ENCODE results near the gene PODXL2.

Gene PODXL2

GRCh38 chr3:127706312-127706711 is 77.3 kb downstream of the PODXL2 start:
- H3K9ac ChIP-seq (ENCODE audit: low read length) = no peak overlapping the region
- no peak overlapping the region for H3K23ac ChIP-seq (ENCODE audit: low read length)
- peaks cover 3% of the 10 kb centered on the region for H3K9me3 ChIP-seq (ENCODE audit: insufficient read depth, low read depth, low read length)
- no peak overlapping the region for H4K12ac ChIP-seq (ENCODE audit: low read depth, low read length)
- no peak overlapping the region for H3K4me2 ChIP-seq (ENCODE audit: low read length)
- no peak for DNase-seq
- no peaks in the 10 kb centered on the region for H3K27me3 ChIP-seq (ENCODE audit: insufficient read depth, low read length)
- H2AFZ ChIP-seq (ENCODE audit: insufficient read depth, low read length, poor library complexity) = no peak overlapping the region
- no peaks in the 10 kb centered on the region for H3K4me1 ChIP-seq (ENCODE audit: control insufficient read depth in 1 of 2, insufficient read depth in 2 of 2, low read length in 2 of 2)
- H3K4ac ChIP-seq (ENCODE audit: low read depth, low read length) = no peak overlapping the region
- H3K79me2 ChIP-seq (ENCODE audit: control insufficient read depth, insufficient read depth, low read length, poor library complexity) = no peaks in the 10 kb centered on the region
- H3K27ac ChIP-seq (ENCODE audit: low read depth, low read length) = no peak overlapping the region
- no peak overlapping the region for H4K91ac ChIP-seq (ENCODE audit: low read depth, low read length)
- H2AK5ac ChIP-seq (ENCODE audit: low read length) = no peak overlapping the region
- no peak overlapping the region for H2BK5ac ChIP-seq (ENCODE audit: low read depth, low read length, poor library complexity)
- H2BK12ac ChIP-seq (ENCODE audit: low read length) = no peak overlapping the region
- H3K79me1 ChIP-seq (ENCODE audit: low read length) = no peaks in the 10 kb centered on the region
- H3K4me3 ChIP-seq (ENCODE audit: low read depth, low read length) = no peak overlapping the region
- no peaks in the 10 kb centered on the region for H3K36me3 ChIP-seq (ENCODE audit: control insufficient read depth in 1 of 2, insufficient read depth in 2 of 2, low read length in 2 of 2)
- no peak overlapping the region for H3K18ac ChIP-seq (ENCODE audit: low read length)
- H2BK120ac ChIP-seq (ENCODE audit: insufficient read depth, low read length, poor library complexity) = no peak overlapping the region
- no peak overlapping the region for H4K8ac ChIP-seq (ENCODE audit: low read depth, low read length)
- H3K14ac ChIP-seq (ENCODE audit: low read length) = no peak overlapping the region
- WGBS (ENCODE audit: extremely low coverage, insufficient coverage, insufficient read length) = no CpG with 5 or more reads among the region's 7 CpGs

DNA sequence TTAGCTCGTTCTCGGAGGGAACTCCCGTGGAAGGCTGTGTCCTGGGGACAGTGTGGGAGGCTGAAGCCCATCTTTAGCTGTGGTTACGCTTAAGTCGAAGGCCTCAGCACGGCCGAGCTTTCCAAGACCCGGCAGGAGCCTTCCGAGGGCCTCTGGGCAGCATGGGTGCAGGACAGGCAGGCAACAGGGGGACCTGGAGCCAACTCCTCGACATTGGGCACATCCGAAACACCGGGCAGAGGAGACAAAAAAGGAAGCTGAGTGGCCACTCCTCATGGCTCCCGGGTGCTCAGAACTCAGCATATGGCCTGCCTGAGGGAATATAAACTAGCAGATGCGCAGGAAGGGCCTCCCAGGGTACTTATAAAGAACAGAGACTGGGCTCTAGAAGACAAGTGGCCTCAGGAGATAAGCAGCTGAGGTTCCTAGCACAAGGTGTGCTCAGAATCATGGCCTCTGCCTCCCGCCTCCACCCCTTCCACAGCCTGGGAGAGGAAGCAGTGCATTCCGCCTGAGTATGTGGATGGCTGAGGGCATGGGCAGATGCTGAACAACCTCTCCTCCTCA is 77.9 kb downstream of the PODXL2 start:
- Histone ChIP-seq H3K23ac (ENCODE audit: low read length) (no peak overlapping the region), H3K79me1 (ENCODE audit: low read length) (no peaks in the 10 kb centered on the region), H3K9ac (ENCODE audit: low read length) (no peak overlapping the region), H3K4ac (ENCODE audit: low read depth, low read length) (no peak overlapping the region), H3K14ac (ENCODE audit: low read length) (no peak overlapping the region), H4K91ac (ENCODE audit: low read depth, low read length) (no peak overlapping the region), H3K9me3 (ENCODE audit: insufficient read depth, low read depth, low read length) (no peaks in the 10 kb centered on the region), H3K4me2 (ENCODE audit: low read length) (no peak overlapping the region), H3K27ac (ENCODE audit: low read depth, low read length) (no peak overlapping the region), H3K18ac (ENCODE audit: low read length) (no peak overlapping the region), H3K4me3 (ENCODE audit: low read depth, low read length) (no peak overlapping the region), H2AFZ (ENCODE audit: insufficient read depth, low read length, poor library complexity) (no peak overlapping the region), H2BK12ac (ENCODE audit: low read length) (no peak overlapping the region), H3K36me3 (ENCODE audit: control insufficient read depth in 1 of 2, insufficient read depth in 2 of 2, low read length in 2 of 2) (no peaks in the 10 kb centered on the region), H3K27me3 (ENCODE audit: insufficient read depth, low read length) (no peaks in the 10 kb centered on the region), H2BK5ac (ENCODE audit: low read depth, low read length, poor library complexity) (no peak overlapping the region), H2BK120ac (ENCODE audit: insufficient read depth, low read length, poor library complexity) (no peak overlapping the region), H2AK5ac (ENCODE audit: low read length) (no peak overlapping the region), H4K12ac (ENCODE audit: low read depth, low read length) (no peak overlapping the region), H3K4me1 (ENCODE audit: control insufficient read depth in 1 of 2, insufficient read depth in 2 of 2, low read length in 2 of 2) (no peaks in the 10 kb centered on the region), H4K8ac (ENCODE audit: low read depth, low read length) (no peak overlapping the region), H3K79me2 (ENCODE audit: control insufficient read depth, insufficient read depth, low read length, poor library complexity) (no peaks in the 10 kb centered on the region)
- no CpG with 5 or more reads among the region's 16 CpGs for WGBS (ENCODE audit: extremely low coverage, insufficient coverage, insufficient read length)
- DNase-seq = no peak

DNA sequence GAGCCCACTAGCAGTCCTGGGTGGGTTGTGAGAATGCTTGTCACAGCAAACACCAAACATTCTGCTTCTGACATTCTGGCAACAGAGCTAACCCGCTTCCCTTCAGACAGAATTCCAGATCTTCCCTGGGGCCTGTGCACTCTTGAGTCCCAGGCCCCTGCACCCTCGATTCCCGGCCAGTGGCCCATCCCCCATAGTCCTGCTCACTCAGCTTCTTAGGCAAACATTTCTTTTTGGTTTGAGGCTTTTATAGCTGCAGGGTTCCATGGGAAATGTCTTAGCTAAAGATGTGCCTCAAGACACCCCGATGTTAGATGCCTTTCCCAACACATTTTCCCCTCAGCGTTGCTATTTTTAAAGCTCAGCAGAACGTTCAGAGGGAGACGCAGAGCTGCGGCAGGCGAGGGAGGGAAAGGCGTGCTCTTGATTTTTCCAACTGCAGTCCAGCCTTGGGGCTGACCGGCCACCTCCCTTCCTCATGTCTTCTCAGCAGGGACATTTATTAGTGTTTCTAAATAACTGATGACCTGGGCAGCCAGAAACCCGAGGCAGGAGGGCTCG is 78.9 kb downstream of the PODXL2 start:
- Histone ChIP-seq H3K79me1 (ENCODE audit: low read length) (no peaks in the 10 kb centered on the region), H4K91ac (ENCODE audit: low read depth, low read length) (no peak overlapping the region), H2BK12ac (ENCODE audit: low read length) (no peak overlapping the region), H3K4me2 (ENCODE audit: low read length) (no peak overlapping the region), H2AK5ac (ENCODE audit: low read length) (no peak overlapping the region), H3K79me2 (ENCODE audit: control insufficient read depth, insufficient read depth, low read length, poor library complexity) (no peaks in the 10 kb centered on the region), H3K27ac (ENCODE audit: low read depth, low read length) (no peak overlapping the region), H3K18ac (ENCODE audit: low read length) (no peak overlapping the region), H3K14ac (ENCODE audit: low read length) (no peak overlapping the region), H3K23ac (ENCODE audit: low read length) (no peak overlapping the region), H3K36me3 (ENCODE audit: control insufficient read depth in 1 of 2, insufficient read depth in 2 of 2, low read length in 2 of 2) (no peaks in the 10 kb centered on the region), H3K4me1 (ENCODE audit: control insufficient read depth in 1 of 2, insufficient read depth in 2 of 2, low read length in 2 of 2) (no peaks in the 10 kb centered on the region), H3K9me3 (ENCODE audit: insufficient read depth, low read depth, low read length) (no peaks in the 10 kb centered on the region), H3K27me3 (ENCODE audit: insufficient read depth, low read length) (no peaks in the 10 kb centered on the region), H4K8ac (ENCODE audit: low read depth, low read length) (no peak overlapping the region), H2BK120ac (ENCODE audit: insufficient read depth, low read length, poor library complexity) (no peak overlapping the region), H3K4me3 (ENCODE audit: low read depth, low read length) (no peak overlapping the region), H2BK5ac (ENCODE audit: low read depth, low read length, poor library complexity) (no peak overlapping the region), H2AFZ (ENCODE audit: insufficient read depth, low read length, poor library complexity) (no peak overlapping the region), H3K4ac (ENCODE audit: low read depth, low read length) (no peak overlapping the region), H4K12ac (ENCODE audit: low read depth, low read length) (no peak overlapping the region), H3K9ac (ENCODE audit: low read length) (no peak overlapping the region)
- WGBS (ENCODE audit: extremely low coverage, insufficient coverage, insufficient read length) = no CpG with 5 or more reads among the region's 13 CpGs
- DNase-seq = no peak

DNA sequence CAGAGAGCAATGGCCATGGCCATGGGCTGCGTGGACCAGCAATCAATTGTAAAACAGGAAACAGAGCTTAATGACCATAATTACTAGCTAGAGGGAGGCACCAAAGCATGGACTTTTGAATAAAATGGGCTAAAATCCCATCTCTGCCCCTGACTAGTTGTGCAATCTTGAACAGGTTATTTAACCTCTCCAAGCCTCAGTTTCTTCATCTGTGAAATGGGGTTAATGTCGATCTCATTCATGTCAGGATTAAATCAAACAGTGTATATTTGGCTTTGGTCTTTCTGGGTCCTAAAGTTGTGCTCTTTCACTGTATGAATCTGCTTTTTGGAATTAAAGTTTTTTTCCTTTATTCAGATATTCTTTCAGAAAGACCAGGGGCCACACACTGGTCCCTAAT is 79.9 kb downstream of the PODXL2 start:
- no peak overlapping the region for H3K4me2 ChIP-seq (ENCODE audit: low read length)

More for the DNA sequence above, 79.9 kb downstream of the PODXL2 start:
- no peaks in the 10 kb centered on the region for H3K27me3 ChIP-seq (ENCODE audit: insufficient read depth, low read length)
- H3K36me3 ChIP-seq (ENCODE audit: control insufficient read depth in 1 of 2, insufficient read depth in 2 of 2, low read length in 2 of 2) = no peaks in the 10 kb centered on the region
- no peak overlapping the region for H2BK5ac ChIP-seq (ENCODE audit: low read depth, low read length, poor library complexity)
- no peaks in the 10 kb centered on the region for H3K9me3 ChIP-seq (ENCODE audit: insufficient read depth, low read depth, low read length)
- H3K18ac ChIP-seq (ENCODE audit: low read length) = no peak overlapping the region
- no peak overlapping the region for H2BK120ac ChIP-seq (ENCODE audit: insufficient read depth, low read length, poor library complexity)
- H3K79me1 ChIP-seq (ENCODE audit: low read length) = no peaks in the 10 kb centered on the region
- no peak overlapping the region for H3K9ac ChIP-seq (ENCODE audit: low read length)
- no peak overlapping the region for H3K4me3 ChIP-seq (ENCODE audit: low read depth, low read length)
- H2BK12ac ChIP-seq (ENCODE audit: low read length) = no peak overlapping the region
- H4K8ac ChIP-seq (ENCODE audit: low read depth, low read length) = no peak overlapping the region
- WGBS (ENCODE audit: extremely low coverage, insufficient coverage, insufficient read length) = no CpG with 5 or more reads among the region's 2 CpGs
- no peak overlapping the region for H3K23ac ChIP-seq (ENCODE audit: low read length)
- H2AK5ac ChIP-seq (ENCODE audit: low read length) = no peak overlapping the region
- H2AFZ ChIP-seq (ENCODE audit: insufficient read depth, low read length, poor library complexity) = no peak overlapping the region
- no peak overlapping the region for H3K27ac ChIP-seq (ENCODE audit: low read depth, low read length)
- H4K12ac ChIP-seq (ENCODE audit: low read depth, low read length) = no peak overlapping the region
- no peak overlapping the region for H3K4ac ChIP-seq (ENCODE audit: low read depth, low read length)
- no peak overlapping the region for H4K91ac ChIP-seq (ENCODE audit: low read depth, low read length)
- no peaks in the 10 kb centered on the region for H3K4me1 ChIP-seq (ENCODE audit: control insufficient read depth in 1 of 2, insufficient read depth in 2 of 2, low read length in 2 of 2)
- DNase-seq = no peak
- H3K14ac ChIP-seq (ENCODE audit: low read length) = no peak overlapping the region
- no peaks in the 10 kb centered on the region for H3K79me2 ChIP-seq (ENCODE audit: control insufficient read depth, insufficient read depth, low read length, poor library complexity)

All from trophoblast cell (in vitro differentiated cells and primary cell).